IPS-18c (cell line): ENCODE results near the gene NUDT3.
"Not testable (repeated sequence)": the region's sequence is repeated elsewhere in the genome, so short reads cannot be mapped to it uniquely, and the experiment has no call there.

Source experiments
- H3K4me3 ChIP-seq: 2 replicates; pipeline ENCODE4 v1.7.0; 2013; ENCODE audit warnings: low read depth, mild to moderate bottlenecking, low read length, moderate library complexity; ENCODE audit not compliant: insufficient read depth
- H3K9me3 ChIP-seq: one replicate; pipeline ENCODE4 v1.6.1; 2013; ENCODE audit warnings: mild to moderate bottlenecking, low read length, moderate library complexity; ENCODE audit not compliant: control insufficient read depth, insufficient read depth

The NUDT3 gene

GRCh38 chr6:34378470-34378869, 14.0 kb downstream of the NUDT3 start:
- no peaks in the 10 kb centered on the region for H3K9me3 ChIP-seq
- no peak overlapping the region for H3K4me3 ChIP-seq

- H3K4me3 ChIP-seq = no peak overlapping the region
- H3K9me3 ChIP-seq = no peaks in the 10 kb centered on the region
These were observed 14.5 kb downstream of the NUDT3 start for GRCh38 chr6:34377984-34378383.

- not testable (repeated sequence) for H3K9me3 ChIP-seq, H3K4me3 ChIP-seq
These were observed 14.9 kb downstream of the NUDT3 start for GRCh38 chr6:34377571-34377970.

GRCh38 chr6:34375833-34376232, 16.6 kb downstream of the NUDT3 start:
- no peak overlapping the region for H3K4me3 ChIP-seq
- H3K9me3 ChIP-seq = no peaks in the 10 kb centered on the region

- Histone ChIP-seq H3K4me3 (no peak overlapping the region), H3K9me3 (no peaks in the 10 kb centered on the region)
These were observed 18.0 kb downstream of the NUDT3 start for GRCh38 chr6:34374508-34374907.

- Histone ChIP-seq H3K9me3 (no peaks in the 10 kb centered on the region), H3K4me3 (no peak overlapping the region)
These were observed 18.4 kb downstream of the NUDT3 start for GRCh38 chr6:34374069-34374468.

GRCh38 chr6:34373511-34373910, 19.0 kb downstream of the NUDT3 start:
- Histone ChIP-seq H3K9me3 (no peaks in the 10 kb centered on the region), H3K4me3 (no peak overlapping the region)

- H3K9me3 ChIP-seq, H3K4me3 ChIP-seq: not testable (repeated sequence)
These were observed 20.6 kb downstream of the NUDT3 start for GRCh38 chr6:34371865-34372264.

- H3K9me3 ChIP-seq = no peaks in the 10 kb centered on the region
These were observed 22.1 kb downstream of the NUDT3 start for GRCh38 chr6:34370361-34370760.

GRCh38 chr6:34369385-34369784, 23.1 kb downstream of the NUDT3 start:
- Histone ChIP-seq H3K4me3 (no peak overlapping the region), H3K9me3 (no peaks in the 10 kb centered on the region)

More at GRCh38 chr6:34370361-34370760, 22.1 kb downstream of the NUDT3 start:
- no peak overlapping the region for H3K4me3 ChIP-seq

- Histone ChIP-seq H3K4me3 (no peak overlapping the region), H3K9me3 (no peaks in the 10 kb centered on the region)
These were observed 25.9 kb downstream of the NUDT3 start for GRCh38 chr6:34366639-34366921.

- H3K9me3 ChIP-seq, H3K4me3 ChIP-seq: not testable (repeated sequence)
These were observed 26.5 kb downstream of the NUDT3 start for GRCh38 chr6:34365781-34366638.

- not testable (repeated sequence) for H3K4me3 ChIP-seq, H3K9me3 ChIP-seq
These were observed 28.8 kb downstream of the NUDT3 start for GRCh38 chr6:34363681-34364075.

- no peaks in the 10 kb centered on the region for H3K9me3 ChIP-seq
These were observed 29.4 kb downstream of the NUDT3 start for GRCh38 chr6:34362909-34363680.

GRCh38 chr6:34362176-34362575, 30.3 kb downstream of the NUDT3 start:
- Histone ChIP-seq H3K4me3 (no peak overlapping the region), H3K9me3 (no peaks in the 10 kb centered on the region)

More at GRCh38 chr6:34362909-34363680, 29.4 kb downstream of the NUDT3 start:
- no peak overlapping the region for H3K4me3 ChIP-seq

- H3K9me3 ChIP-seq = no peaks in the 10 kb centered on the region
These were observed 31.9 kb downstream of the NUDT3 start for GRCh38 chr6:34360556-34360955.

GRCh38 chr6:34359418-34360158, 32.9 kb downstream of the NUDT3 start:
- H3K4me3 ChIP-seq = no peak overlapping the region
- H3K9me3 ChIP-seq = no peaks in the 10 kb centered on the region

More at GRCh38 chr6:34360556-34360955, 31.9 kb downstream of the NUDT3 start:
- no peak overlapping the region for H3K4me3 ChIP-seq
